ENCODE data around the gene COQ6.

Gene COQ6

DNA sequence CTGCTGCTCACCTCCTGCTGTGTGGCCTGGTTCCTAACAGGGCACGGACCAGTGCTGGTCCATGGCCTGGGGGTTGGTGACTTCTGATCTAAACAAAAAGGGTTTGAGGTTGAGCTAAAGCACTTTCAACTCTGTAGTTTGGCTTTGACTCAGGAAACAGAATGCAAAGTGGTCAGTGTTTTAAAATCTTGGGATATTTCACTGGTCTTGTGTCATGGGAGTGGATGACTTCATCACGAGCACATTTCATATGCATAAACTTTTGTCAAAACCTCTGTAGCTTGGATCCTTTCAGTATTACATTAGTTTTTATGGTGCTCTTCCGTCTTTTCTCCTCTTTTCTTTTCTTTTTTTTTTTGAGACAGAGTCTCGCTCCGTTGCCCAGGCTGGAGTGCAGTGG is 25.8 kb upstream of the COQ6 start:
- DNase-seq (ENCODE audit: low read depth), result no peak
- no peak overlapping the region for H3K4me3 ChIP-seq (ENCODE audit: low read depth, low read length)
- TF ChIP-seq MYC (IDR thresholded peaks at IDR 0.05; ENCODE audit: low read depth, low read length) (no peak), POLR2A (IDR thresholded peaks at IDR 0.05; ENCODE audit: extremely low read depth, insufficient read length) (no peak)
- TF ChIP-seq, protein P1, sequence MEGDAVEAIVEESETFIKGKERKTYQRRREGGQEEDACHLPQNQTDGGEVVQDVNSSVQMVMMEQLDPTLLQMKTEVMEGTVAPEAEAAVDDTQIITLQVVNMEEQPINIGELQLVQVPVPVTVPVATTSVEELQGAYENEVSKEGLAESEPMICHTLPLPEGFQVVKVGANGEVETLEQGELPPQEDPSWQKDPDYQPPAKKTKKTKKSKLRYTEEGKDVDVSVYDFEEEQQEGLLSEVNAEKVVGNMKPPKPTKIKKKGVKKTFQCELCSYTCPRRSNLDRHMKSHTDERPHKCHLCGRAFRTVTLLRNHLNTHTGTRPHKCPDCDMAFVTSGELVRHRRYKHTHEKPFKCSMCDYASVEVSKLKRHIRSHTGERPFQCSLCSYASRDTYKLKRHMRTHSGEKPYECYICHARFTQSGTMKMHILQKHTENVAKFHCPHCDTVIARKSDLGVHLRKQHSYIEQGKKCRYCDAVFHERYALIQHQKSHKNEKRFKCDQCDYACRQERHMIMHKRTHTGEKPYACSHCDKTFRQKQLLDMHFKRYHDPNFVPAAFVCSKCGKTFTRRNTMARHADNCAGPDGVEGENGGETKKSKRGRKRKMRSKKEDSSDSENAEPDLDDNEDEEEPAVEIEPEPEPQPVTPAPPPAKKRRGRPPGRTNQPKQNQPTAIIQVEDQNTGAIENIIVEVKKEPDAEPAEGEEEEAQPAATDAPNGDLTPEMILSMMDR (IDR thresholded peaks at IDR 0.05; ENCODE audit: low read depth, low read length), result no peak
- TF ChIP-seq, protein P2, sequence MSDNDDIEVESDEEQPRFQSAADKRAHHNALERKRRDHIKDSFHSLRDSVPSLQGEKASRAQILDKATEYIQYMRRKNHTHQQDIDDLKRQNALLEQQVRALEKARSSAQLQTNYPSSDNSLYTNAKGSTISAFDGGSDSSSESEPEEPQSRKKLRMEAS (IDR thresholded peaks at IDR 0.05; ENCODE audit: low read depth, low read length), result no peak

DNA sequence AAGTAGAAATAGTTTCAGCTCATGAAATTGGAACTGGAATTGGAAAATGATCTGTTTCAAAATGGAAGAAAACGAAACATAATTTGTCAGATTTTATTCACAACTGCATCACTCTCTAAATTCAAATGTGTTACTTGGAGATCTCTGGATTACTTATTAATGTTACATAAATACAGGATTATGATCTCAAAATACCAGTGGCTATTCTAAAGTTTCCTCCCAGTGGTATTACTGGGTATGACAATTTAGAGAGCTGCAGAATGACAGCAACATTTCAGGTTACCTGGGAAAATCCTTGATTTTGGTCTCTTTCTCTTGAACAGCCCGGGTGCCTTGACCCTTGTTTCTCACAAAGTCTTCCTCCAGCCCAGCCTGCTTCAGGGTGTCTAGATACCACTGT is 14.4 kb upstream of the COQ6 start:
- no peak overlapping the region for H3K4me3 ChIP-seq (ENCODE audit: low read depth, low read length)
- DNase-seq (ENCODE audit: low read depth), result no peak
- no peak for TF ChIP-seq MYC (IDR thresholded peaks at IDR 0.05; ENCODE audit: low read depth, low read length)
- TF ChIP-seq, protein P2 (IDR thresholded peaks at IDR 0.05; ENCODE audit: low read depth, low read length), result no peak

DNA sequence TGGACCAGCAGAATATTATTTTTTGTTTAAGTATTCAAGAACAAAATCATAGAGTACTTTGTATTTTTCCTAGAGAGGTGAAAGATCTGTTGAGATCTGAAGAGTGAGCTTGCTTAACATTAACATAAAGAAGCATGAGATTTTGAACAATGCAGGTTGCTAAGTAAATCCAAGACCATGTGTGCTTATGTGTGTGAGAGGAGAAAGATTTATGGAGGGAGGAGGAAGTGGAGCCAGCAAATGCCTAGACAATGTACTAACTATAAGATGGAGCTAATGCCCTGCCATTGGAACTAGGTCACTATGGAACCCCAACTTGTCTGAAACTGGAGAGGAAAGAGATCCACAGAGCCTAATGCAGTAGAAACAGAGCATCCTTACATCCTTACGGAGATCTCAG is 13.6 kb upstream of the COQ6 start:
- H3K4me3 ChIP-seq (ENCODE audit: low read depth, low read length), result no peak overlapping the region
- no peak for DNase-seq (ENCODE audit: low read depth)
- TF ChIP-seq, protein P2 (IDR thresholded peaks at IDR 0.05; ENCODE audit: low read depth, low read length), result no peak
- TF ChIP-seq, protein P1 (IDR thresholded peaks at IDR 0.05; ENCODE audit: low read depth, low read length), result no peak
- no peak for TF ChIP-seq MYC (IDR thresholded peaks at IDR 0.05; ENCODE audit: low read depth, low read length)
- TF ChIP-seq POLR2A (IDR thresholded peaks at IDR 0.05; ENCODE audit: extremely low read depth, insufficient read length), result no peak

DNA sequence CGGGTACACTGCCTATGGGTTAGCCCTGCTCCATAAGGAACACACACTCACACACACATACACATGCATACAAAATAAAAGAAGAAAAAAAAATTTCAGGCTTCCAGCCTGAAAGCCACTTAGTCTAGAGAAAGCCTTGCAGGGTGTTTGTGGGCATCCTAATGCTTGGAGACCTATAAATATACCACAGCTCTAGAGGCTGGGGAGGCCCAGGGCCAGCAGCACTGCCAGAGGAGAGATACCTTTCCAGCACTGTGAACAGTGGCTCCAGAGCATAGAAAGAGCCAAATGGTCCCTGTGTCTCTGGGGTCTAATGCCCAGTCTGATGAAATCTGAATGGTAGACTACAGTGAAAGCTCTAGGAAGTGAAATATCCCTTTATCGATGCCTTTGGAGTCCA is 13.1 kb upstream of the COQ6 start:
- no peak for DNase-seq (ENCODE audit: low read depth)

DNA sequence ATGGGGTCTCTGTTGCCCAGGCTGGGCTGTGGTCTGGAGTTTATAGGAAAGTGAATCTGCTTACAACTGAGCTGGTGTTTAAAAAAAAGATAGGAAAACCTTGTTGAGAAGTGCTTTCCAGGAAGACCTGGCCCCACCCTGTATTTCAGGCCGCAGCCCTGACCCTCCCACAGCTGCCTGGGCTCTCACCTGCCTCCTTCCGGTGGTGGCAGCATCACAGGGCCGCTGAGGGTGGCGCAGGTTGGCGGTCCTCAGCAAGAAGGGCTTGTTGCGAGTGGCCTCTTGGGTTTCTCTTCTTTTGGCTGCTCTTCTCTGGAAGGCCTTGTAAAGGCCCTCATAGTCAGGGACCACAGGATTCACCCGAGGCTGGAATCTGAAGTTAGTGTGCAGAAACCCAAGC is 7.9 kb upstream of the COQ6 start:
- DNase-seq (ENCODE audit: low read depth), result no peak
- H3K4me3 ChIP-seq (ENCODE audit: low read depth, low read length), result no peak overlapping the region
- TF ChIP-seq, protein P2 (IDR thresholded peaks at IDR 0.05; ENCODE audit: low read depth, low read length), result no peak
- TF ChIP-seq, protein P1 (IDR thresholded peaks at IDR 0.05; ENCODE audit: low read depth, low read length), result no peak
- TF ChIP-seq POLR2A (IDR thresholded peaks at IDR 0.05; ENCODE audit: extremely low read depth, insufficient read length), result no peak
- TF ChIP-seq MYC (IDR thresholded peaks at IDR 0.05; ENCODE audit: low read depth, low read length), result no peak

More for the DNA sequence above, 13.1 kb upstream of the COQ6 start:
- TF ChIP-seq POLR2A (IDR thresholded peaks at IDR 0.05; ENCODE audit: extremely low read depth, insufficient read length) (no peak), MYC (IDR thresholded peaks at IDR 0.05; ENCODE audit: low read depth, low read length) (no peak)
- TF ChIP-seq, protein P1 (IDR thresholded peaks at IDR 0.05; ENCODE audit: low read depth, low read length), result no peak
- TF ChIP-seq, protein P2 (IDR thresholded peaks at IDR 0.05; ENCODE audit: low read depth, low read length), result no peak
- no peak overlapping the region for H3K4me3 ChIP-seq (ENCODE audit: low read depth, low read length)

DNA sequence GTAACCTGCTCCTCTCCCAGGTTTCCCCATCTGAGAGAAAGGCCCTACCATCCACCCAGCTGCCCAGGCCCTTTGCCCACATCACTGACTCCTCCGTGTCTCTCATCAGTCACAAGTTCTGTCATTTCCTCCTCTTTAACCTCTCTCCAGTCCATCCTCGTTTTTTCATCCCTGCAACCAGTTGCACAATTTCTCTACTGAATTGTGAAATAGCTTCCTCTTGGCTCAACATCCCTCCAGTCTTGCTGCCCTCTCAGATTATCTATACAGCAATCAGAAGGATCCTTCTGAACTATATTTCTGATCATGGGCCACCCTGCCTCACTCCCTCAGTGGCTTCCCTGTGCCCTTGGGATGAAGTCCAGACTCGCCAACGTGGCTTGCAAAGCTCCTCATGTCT is 7.0 kb upstream of the COQ6 start:
- no peak overlapping the region for H3K4me3 ChIP-seq (ENCODE audit: low read depth, low read length)
- TF ChIP-seq POLR2A (IDR thresholded peaks at IDR 0.05; ENCODE audit: extremely low read depth, insufficient read length) (no peak), MYC (IDR thresholded peaks at IDR 0.05; ENCODE audit: low read depth, low read length) (peak; percentile 25; the same call in 1 of the 2 replicates)
- TF ChIP-seq, protein P2 (IDR thresholded peaks at IDR 0.05; ENCODE audit: low read depth, low read length), result no peak
- TF ChIP-seq, protein P1 (IDR thresholded peaks at IDR 0.05; ENCODE audit: low read depth, low read length), result no peak
- DNase-seq (ENCODE audit: low read depth), result peak; percentile 93

All from NB4 (cell line).